Esophagus squamous epithelium (tissue), 4 donors: ENCODE results near the gene CCDC183.

Experiments
- POLR2A ChIP-seq, 4 donors: fragments of 450-650 bp; IDR thresholded peaks; one replicate each; pipeline ENCODE4 v1.6.1; 2017; ENCODE audit warnings: antibody characterized with exemption in 4 of 4, mild to moderate bottlenecking in 4 of 4, moderate library complexity in 3 of 4
- TF ChIP-seq, protein P1 (sequence below), 6 experiments: fragments of 450-650 bp in 4 of 6; fragments of 200-600 bp in 2 of 6; sonication (generic) in 2 of 6; IDR thresholded peaks; one replicate each; pipeline ENCODE4 v1.5.1; 2016 to 2019; ENCODE audit warnings: antibody characterized with exemption in 6 of 6, mild to moderate bottlenecking in 4 of 6, moderate library complexity in 4 of 6

DNA sequence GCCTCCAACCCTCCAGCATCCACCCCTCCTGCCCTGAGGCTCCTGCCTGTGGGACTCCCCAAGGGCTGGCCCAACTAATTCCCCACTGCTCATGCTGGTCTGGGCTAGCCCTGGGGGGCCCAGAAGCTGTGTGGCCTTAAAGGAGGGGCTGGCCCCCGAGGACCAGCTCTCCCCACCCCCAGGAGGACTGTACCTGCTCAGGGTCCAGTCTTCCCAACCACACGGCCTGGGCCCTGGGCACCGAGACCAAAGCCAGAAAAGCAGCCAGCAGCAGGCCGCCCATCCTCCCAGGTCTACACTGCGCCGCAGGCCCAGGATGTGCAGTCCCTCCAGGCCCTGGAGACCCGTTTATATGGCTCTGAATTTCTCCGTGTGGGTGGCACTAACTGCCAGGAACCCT, 47.9 kb upstream of the CCDC183 start, which contains the start of gene LCN6:
- TF ChIP-seq, protein P1, sequence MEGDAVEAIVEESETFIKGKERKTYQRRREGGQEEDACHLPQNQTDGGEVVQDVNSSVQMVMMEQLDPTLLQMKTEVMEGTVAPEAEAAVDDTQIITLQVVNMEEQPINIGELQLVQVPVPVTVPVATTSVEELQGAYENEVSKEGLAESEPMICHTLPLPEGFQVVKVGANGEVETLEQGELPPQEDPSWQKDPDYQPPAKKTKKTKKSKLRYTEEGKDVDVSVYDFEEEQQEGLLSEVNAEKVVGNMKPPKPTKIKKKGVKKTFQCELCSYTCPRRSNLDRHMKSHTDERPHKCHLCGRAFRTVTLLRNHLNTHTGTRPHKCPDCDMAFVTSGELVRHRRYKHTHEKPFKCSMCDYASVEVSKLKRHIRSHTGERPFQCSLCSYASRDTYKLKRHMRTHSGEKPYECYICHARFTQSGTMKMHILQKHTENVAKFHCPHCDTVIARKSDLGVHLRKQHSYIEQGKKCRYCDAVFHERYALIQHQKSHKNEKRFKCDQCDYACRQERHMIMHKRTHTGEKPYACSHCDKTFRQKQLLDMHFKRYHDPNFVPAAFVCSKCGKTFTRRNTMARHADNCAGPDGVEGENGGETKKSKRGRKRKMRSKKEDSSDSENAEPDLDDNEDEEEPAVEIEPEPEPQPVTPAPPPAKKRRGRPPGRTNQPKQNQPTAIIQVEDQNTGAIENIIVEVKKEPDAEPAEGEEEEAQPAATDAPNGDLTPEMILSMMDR (IDR thresholded peaks at IDR 0.05) = no peak
- no peak for TF ChIP-seq POLR2A (IDR thresholded peaks at IDR 0.05)
